ENCODE data around the gene USF2.

Gene USF2

DNA sequence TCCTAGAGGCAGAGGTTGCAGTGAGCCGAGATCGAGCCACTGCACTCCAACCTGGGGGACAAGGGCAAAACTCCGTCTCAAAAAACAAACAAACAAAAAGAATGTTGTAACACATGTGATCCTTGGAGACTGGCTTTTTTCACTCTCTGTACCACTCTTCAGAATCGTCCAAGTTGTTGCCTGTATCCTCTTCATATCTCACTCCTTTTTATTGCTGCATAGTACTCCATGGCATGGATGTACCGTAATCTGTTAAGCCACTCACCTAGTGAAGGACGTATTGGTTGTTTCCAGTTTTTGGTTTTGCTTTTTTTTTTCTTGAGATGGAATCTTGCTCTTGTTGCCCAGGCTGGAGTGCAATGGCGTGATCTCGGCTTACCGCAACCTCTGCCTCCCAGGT lies 53.3 kb downstream of the USF2 start:
- no peak for DNase-seq

DNA sequence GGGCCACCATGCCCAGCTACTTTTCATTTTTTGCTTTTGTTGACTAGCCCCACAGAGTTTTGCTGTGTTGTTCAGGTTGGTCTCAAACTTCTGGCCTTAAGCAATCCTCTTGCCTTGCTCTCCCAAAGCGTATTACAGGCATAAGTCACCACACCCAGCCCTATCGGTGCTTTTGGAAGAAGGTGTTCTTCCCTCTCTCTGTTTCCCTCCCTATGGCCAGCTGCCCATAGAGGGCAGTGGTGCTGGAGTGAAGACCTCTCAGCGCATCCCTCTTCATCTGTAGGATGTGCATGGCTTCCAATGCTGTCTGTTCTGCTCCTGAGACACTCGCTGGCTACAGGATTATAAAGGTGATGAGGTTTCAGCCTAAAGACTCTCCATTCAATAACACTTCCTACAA lies 58.9 kb downstream of the USF2 start:
- no peak for DNase-seq

- peak in 1 of 2 donors; percentile 67 for DNase-seq
These were observed 60.1 kb downstream of the USF2 start, which contains the start of gene CD22 for GRCh38 chr19:35328851-35329285. TSS of gene CD22 (plus strand) at chr19:35329187. CDS start at chr19:35332041, 2,854 bp downstream.

- no peak for DNase-seq
These were observed 60.6 kb downstream of the USF2 start for GRCh38 chr19:35329323-35329722.

Data from CD4-positive, alpha-beta T cell treated with Interferon alpha-2 for 1 hour (primary cell).